ENCODE data around the gene CLSTN2. TPM values are rescaled to one million over a fixed set of nuclear protein-coding genes. Genes with fewer than 3 reads are reported as not detected.

The CLSTN2 gene
- total RNA-seq, 2 donors from 2014 or later: 3.5 to 60.3 TPM

GRCh38 chr3:140334132-140334929 is 399.3 kb downstream of the CLSTN2 start:
- Histone ChIP-seq H3K27me3 (replicated peaks; ENCODE audit: insufficient read depth) (no peaks in the 10 kb centered on the region), H3K9me3 (no peaks in the 10 kb centered on the region), H3K4me1 (replicated peaks) (no peaks in the 10 kb centered on the region), H3K36me3 (no peaks in the 10 kb centered on the region), H3K27ac (no peak overlapping the region), H3K4me3 (no peak overlapping the region)
- intact Hi-C loops (cut with DNase I): no loop called here
- TF ChIP-seq POLR2A (IDR thresholded peaks at IDR 0.05): no peak
- no peak for TF ChIP-seq POLR2AphosphoS5 (IDR thresholded peaks at IDR 0.05)
- no peak for TF ChIP-seq CTCF (IDR thresholded peaks at IDR 0.05)
- no peak for DNase-seq (ENCODE audit: low spot score)
- WGBS: 85% methylated on average over 5 of the region's 5 CpGs

DNA sequence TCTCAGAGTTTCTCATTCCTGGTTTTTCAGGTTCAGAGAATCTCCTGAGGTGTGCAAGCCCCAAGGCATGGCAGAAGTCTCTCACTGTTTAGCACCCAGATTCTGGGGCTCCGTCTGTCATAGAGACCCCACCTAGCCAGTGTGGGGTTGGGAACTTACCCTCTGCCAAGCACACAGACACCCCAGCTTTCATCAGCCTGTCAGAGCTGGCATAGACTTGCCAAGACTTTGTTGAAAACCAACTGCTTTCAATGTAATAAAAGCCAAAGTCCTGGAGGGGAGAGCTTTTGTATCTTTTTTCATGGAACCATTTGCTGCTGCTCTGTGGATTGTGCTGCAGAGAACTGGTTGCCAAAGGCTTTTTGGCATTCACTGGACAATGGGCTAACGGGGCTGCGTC is 401.5 kb downstream of the CLSTN2 start:
- intact Hi-C loops (cut with DNase I): no loop called here
- H3K27ac ChIP-seq: no peak overlapping the region
- DNase-seq (ENCODE audit: low spot score): no peak
- no peaks in the 10 kb centered on the region for H3K4me1 ChIP-seq (replicated peaks)
- H3K4me3 ChIP-seq: no peak overlapping the region
- 54% methylated on average over 3 of the region's 3 CpGs for WGBS
- no peak for TF ChIP-seq CTCF (IDR thresholded peaks at IDR 0.05)
- no peak for TF ChIP-seq POLR2AphosphoS5 (IDR thresholded peaks at IDR 0.05)
- TF ChIP-seq POLR2A (IDR thresholded peaks at IDR 0.05): no peak
- H3K9me3 ChIP-seq: no peaks in the 10 kb centered on the region
- H3K36me3 ChIP-seq: no peaks in the 10 kb centered on the region
- no peaks in the 10 kb centered on the region for H3K27me3 ChIP-seq (replicated peaks; ENCODE audit: insufficient read depth)

DNA sequence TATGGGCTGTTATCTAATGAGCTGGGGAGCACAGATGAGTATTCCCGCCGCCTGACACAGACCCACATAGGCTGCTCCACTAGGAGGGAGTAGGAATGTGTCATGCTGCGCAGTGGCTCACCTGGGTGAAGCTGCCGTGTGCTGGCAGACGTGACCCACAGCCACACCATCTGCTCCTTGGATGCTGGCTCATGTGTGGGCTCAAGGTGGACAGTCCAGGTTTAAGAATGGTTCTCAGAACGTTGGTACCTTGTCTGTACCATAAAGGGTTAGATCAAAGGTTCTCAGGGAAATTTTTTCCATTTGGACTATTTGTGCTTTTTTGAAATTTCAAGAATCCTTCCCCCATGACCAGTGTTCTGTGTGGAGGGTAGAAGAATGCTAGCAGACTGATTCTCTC is 403.9 kb downstream of the CLSTN2 start:
- Histone ChIP-seq H3K27me3 (replicated peaks; ENCODE audit: insufficient read depth) (no peaks in the 10 kb centered on the region), H3K36me3 (no peaks in the 10 kb centered on the region), H3K27ac (no peak overlapping the region), H3K4me1 (replicated peaks) (no peaks in the 10 kb centered on the region), H3K9me3 (no peaks in the 10 kb centered on the region), H3K4me3 (no peak overlapping the region)
- TF ChIP-seq POLR2AphosphoS5 (IDR thresholded peaks at IDR 0.05) (no peak), CTCF (IDR thresholded peaks at IDR 0.05) (no peak), POLR2A (IDR thresholded peaks at IDR 0.05) (no peak)
- intact Hi-C loops (cut with DNase I): no loop called here
- WGBS: 94% methylated on average over 6 of the region's 6 CpGs
- DNase-seq (ENCODE audit: low spot score): no peak

DNA sequence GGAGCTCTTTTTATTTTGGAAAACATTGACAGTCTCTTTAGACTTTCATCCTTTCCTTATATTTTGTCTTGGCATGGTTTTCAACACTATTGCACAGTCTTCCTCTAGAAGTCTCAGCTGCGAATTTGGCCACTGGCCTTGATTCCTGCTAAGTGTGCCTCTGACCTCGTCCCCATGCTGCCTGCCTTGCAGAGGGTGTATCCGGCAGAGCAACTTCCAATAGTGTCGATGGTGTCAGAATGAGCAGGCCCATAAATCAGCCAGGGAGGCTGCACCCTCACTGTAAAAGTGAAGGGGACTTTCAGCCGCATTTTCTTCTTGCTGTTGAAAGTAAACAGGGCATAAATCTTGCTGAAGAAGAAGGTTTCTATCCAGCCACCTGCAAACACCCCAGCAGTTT is 406.2 kb downstream of the CLSTN2 start:
- Histone ChIP-seq H3K36me3 (no peaks in the 10 kb centered on the region), H3K9me3 (no peaks in the 10 kb centered on the region), H3K27me3 (replicated peaks; ENCODE audit: insufficient read depth) (no peaks in the 10 kb centered on the region), H3K27ac (no peak overlapping the region), H3K4me1 (replicated peaks) (no peaks in the 10 kb centered on the region), H3K4me3 (no peak overlapping the region)
- 17% methylated on average over 5 of the region's 5 CpGs for WGBS
- intact Hi-C loops (cut with DNase I): no loop called here
- TF ChIP-seq POLR2A (IDR thresholded peaks at IDR 0.05) (no peak), POLR2AphosphoS5 (IDR thresholded peaks at IDR 0.05) (no peak)
- no peak for DNase-seq (ENCODE audit: low spot score)

GRCh38 chr3:140341817-140342403 is 406.9 kb downstream of the CLSTN2 start:
- intact Hi-C loops (cut with DNase I): no loop called here
- WGBS: 77% methylated on average over 5 of the region's 5 CpGs

More at GRCh38 chr3:140341817-140342403, 406.9 kb downstream of the CLSTN2 start:
- no peaks in the 10 kb centered on the region for H3K36me3 ChIP-seq
- no peaks in the 10 kb centered on the region for H3K9me3 ChIP-seq
- H3K4me1 ChIP-seq (replicated peaks): no peaks in the 10 kb centered on the region
- H3K27ac ChIP-seq: no peak overlapping the region
- no peak for TF ChIP-seq POLR2AphosphoS5 (IDR thresholded peaks at IDR 0.05)
- TF ChIP-seq CTCF (IDR thresholded peaks at IDR 0.05): no peak
- no peak for TF ChIP-seq POLR2A (IDR thresholded peaks at IDR 0.05)
- no peak overlapping the region for H3K4me3 ChIP-seq
- H3K27me3 ChIP-seq (replicated peaks; ENCODE audit: insufficient read depth): no peaks in the 10 kb centered on the region
- DNase-seq (ENCODE audit: low spot score): no peak

Measured in prostate gland (tissue), 2 donors.